Measurements from ENCODE around the gene OVOL2.

GRCh38 chr20:17992224-17992637 is 65.5 kb downstream of the OVOL2 start:
- no peak for TF ChIP-seq REST (IDR thresholded peaks at IDR 0.05; ENCODE audit: borderline replicate concordance)
- TF ChIP-seq CTCF (IDR thresholded peaks at IDR 0.05; ENCODE audit: poor library complexity, severe bottlenecking): no peak
- no peak for TF ChIP-seq EZH2 (IDR thresholded peaks at IDR 0.05; ENCODE audit: borderline replicate concordance, insufficient read depth, low read length, poor library complexity, severe bottlenecking)
